Keratinocyte (primary cell): Measurements from ENCODE around the gene ASTN1.

Experiments
- EZH2 ChIP-seq: IDR thresholded peaks from one replicate; pipeline ENCODE4 v1.6.1; 2012; ENCODE audit warnings: inconsistent platforms, mild to moderate bottlenecking, low read length, moderate library complexity
- TF ChIP-seq, protein P1 (sequence below), 3 experiments: IDR thresholded peaks in 1 of 3; conservative IDR thresholded peaks in 1 of 3; optimal IDR thresholded peaks in 1 of 3; 2 replicates in 2 of 3; 3 replicates in 1 of 3; pipeline versions ENCODE3 to v1.5.1; 2011; ENCODE audit warnings: low read length in 3 of 3, mild to moderate bottlenecking in 3 of 3, moderate library complexity in 2 of 3, control low read depth in 1 of 3, inconsistent platforms in 1 of 3; ENCODE audit not compliant: insufficient read depth in 2 of 3; ENCODE audit errors: extremely low read depth in 1 of 3

DNA sequence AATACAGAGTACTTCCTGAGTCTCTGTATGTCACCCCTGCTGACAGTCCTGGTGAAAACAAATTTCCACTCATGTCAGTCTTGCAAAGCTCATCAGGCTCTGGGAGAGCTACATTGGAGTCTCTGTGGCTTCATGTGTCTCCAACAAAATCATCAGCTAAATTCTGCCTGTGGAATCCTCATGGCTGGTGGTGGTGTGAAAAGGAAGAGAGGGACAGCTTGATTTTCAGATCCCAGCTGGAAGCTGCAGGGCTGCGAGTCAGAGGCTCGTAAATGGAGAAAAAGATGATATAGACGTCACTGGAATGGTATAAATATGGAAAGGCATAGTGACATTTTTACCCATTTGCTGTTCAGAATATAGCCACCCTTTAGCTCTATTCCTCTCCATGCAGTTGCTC lies 150.2 kb downstream of the ASTN1 start:
- TF ChIP-seq, protein P1, sequence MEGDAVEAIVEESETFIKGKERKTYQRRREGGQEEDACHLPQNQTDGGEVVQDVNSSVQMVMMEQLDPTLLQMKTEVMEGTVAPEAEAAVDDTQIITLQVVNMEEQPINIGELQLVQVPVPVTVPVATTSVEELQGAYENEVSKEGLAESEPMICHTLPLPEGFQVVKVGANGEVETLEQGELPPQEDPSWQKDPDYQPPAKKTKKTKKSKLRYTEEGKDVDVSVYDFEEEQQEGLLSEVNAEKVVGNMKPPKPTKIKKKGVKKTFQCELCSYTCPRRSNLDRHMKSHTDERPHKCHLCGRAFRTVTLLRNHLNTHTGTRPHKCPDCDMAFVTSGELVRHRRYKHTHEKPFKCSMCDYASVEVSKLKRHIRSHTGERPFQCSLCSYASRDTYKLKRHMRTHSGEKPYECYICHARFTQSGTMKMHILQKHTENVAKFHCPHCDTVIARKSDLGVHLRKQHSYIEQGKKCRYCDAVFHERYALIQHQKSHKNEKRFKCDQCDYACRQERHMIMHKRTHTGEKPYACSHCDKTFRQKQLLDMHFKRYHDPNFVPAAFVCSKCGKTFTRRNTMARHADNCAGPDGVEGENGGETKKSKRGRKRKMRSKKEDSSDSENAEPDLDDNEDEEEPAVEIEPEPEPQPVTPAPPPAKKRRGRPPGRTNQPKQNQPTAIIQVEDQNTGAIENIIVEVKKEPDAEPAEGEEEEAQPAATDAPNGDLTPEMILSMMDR (optimal IDR thresholded peaks at IDR 0.05 in 1 of 3, IDR thresholded peaks at IDR 0.05 in 1 of 3, conservative IDR thresholded peaks at IDR 0.05 in 1 of 3; ENCODE audit: extremely low read depth in 1 of 3, insufficient read depth in 2 of 3, low read length in 3 of 3): no peak
- TF ChIP-seq EZH2: no peak
